Measurements from ENCODE around the gene UHRF2. TPM values are rescaled to one million over a fixed set of nuclear protein-coding genes. Genes with fewer than 3 reads are reported as not detected.
"Not testable (repeated sequence)": the region's sequence is repeated elsewhere in the genome, so short reads cannot be mapped to it uniquely, and the experiment has no call there.

Gene UHRF2
- total RNA-seq, 2 experiments from 2014 or later = 59.3 to 68.6 TPM

DNA sequence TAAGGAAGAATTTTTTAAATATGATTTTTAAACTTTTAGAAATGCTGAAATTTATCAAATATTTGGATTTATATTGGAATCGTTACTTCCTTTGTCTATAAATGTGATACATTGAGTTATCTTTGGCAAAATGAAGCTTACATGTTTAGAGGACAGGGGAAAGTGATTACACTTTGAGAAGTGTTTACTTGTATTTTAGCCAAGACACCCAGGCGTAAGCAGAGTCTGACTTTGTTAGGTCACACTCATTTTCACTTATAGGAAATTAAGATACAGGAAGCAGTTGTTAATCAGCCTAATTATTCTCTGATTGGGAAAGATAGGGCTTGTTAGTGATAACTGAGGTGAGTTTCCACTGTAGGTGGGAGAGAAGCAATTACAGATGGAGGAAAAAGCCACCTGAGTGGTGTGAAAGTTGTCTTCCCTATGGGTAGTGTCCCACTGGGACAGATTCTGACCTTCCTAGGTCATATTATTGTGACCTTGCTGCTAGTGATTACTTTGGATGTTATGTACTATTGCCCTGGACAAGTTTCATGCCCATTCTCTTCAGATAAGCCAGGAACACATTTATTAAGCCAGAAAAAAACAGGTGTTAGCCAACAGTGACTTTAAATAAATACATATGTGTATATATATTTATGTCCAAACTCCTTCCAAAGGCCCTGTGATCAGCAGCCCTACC is 88.7 kb downstream of the UHRF2 start:
- no peak overlapping the region for H3K4me3 Mint-ChIP-seq
- CTCF ChIA-PET = no interaction called here
- no peaks in the 10 kb centered on the region for H3K4me1 Mint-ChIP-seq (ENCODE audit: low read depth)
- H3K36me3 Mint-ChIP-seq (ENCODE audit: low read depth) = peaks cover 59% of the 10 kb centered on the region
- no peaks in the 10 kb centered on the region for H3K27me3 Mint-ChIP-seq (ENCODE audit: low read depth)
- no peak for DNase-seq
- POLR2A ChIA-PET = no interaction called here
- no peak for ATAC-seq
- H3K27ac Mint-ChIP-seq = no peak overlapping the region
- H3K9me3 Mint-ChIP-seq (ENCODE audit: insufficient read depth) = no peaks in the 10 kb centered on the region

DNA sequence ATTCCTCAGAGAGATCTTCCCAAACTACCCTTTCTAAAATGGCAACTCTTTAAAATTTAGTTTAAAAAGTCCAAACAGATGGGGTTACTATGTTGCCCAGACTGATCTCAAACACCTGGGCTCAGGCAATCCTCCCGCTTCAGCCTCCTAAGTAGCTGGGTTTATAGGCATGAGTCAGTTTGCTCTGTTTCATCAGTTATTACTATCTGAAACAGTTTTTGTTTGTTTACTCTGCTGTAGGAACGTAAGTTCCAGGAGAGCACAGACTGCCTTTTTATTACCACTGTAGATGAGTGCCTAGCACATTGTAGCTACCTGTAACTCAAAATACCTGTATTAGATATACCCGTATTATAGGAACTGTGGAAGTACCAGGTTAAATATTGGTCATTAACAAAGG is 89.4 kb downstream of the UHRF2 start:
- no peak overlapping the region for H3K4me3 Mint-ChIP-seq
- ChIA-PET POLR2A (no interaction called here), CTCF (no interaction called here)
- no peak for ATAC-seq
- no peak for DNase-seq
- H3K27me3 Mint-ChIP-seq (ENCODE audit: low read depth) = no peaks in the 10 kb centered on the region
- no peak overlapping the region for H3K27ac Mint-ChIP-seq
- H3K36me3 Mint-ChIP-seq (ENCODE audit: low read depth) = peaks cover 59% of the 10 kb centered on the region
- H3K9me3 Mint-ChIP-seq (ENCODE audit: insufficient read depth) = no peaks in the 10 kb centered on the region
- no peaks in the 10 kb centered on the region for H3K4me1 Mint-ChIP-seq (ENCODE audit: low read depth)

DNA sequence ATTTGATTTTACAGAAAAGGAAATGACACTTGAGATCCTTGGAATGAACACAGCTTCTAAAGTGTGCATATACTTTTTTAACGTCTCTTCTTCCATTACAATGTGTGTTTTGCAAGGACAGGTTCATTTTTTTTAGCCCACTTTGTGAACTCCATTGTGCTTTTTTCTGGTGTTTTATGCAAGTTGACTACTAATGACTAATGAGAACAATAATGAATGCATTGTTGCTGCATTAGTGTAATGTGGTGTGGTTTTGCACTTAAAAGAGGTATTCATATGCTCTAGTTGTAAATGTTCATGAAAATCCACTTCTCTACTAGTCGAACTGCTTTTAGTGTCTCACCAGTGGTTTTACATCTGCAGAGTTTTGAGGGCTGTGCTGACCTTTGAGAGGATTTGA is 93.6 kb downstream of the UHRF2 start:
- DNase-seq (no peak), ATAC-seq (no peak)
- Mint-ChIP-seq H3K27ac (no peak overlapping the region), H3K4me1 (ENCODE audit: low read depth) (peaks cover 4% of the 10 kb centered on the region), H3K27me3 (ENCODE audit: low read depth) (no peaks in the 10 kb centered on the region), H3K36me3 (ENCODE audit: low read depth) (peaks cover 62% of the 10 kb centered on the region), H3K4me3 (no peak overlapping the region), H3K9me3 (ENCODE audit: insufficient read depth) (no peaks in the 10 kb centered on the region)
- CTCF ChIA-PET = no interaction called here
- POLR2A ChIA-PET = no interaction called here

DNA sequence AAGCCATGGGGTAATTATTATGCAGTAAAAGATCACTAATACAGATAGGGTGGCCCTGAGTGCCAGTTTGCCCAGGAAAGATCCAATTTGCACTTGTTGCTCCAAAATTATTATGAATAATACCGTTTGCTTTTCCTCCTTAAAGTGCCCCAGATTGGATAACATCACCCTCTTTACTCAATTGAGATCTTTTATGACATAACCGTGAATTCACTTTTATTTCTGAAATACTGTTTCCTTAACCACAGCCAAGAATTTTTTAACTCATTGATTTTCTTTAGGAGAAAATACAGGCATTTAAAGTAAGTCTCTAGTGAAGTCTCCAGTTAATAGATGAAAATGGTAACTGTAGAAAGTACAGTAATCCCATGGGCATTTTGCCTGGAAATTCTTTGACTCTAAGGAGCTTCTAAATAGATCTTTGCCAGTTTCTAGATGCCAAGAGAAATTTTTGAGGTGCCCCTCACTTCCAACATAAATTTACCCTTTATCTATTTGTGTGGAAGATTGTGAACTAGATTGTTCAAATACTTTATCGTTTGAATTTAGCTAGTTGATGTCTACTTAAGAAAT is 99.2 kb downstream of the UHRF2 start:
- Mint-ChIP-seq H3K36me3 (ENCODE audit: low read depth) (peaks cover 26% of the 10 kb centered on the region), H3K4me3 (no peak overlapping the region), H3K27ac (no peak overlapping the region), H3K27me3 (ENCODE audit: low read depth) (no peaks in the 10 kb centered on the region), H3K4me1 (ENCODE audit: low read depth) (peaks cover 4% of the 10 kb centered on the region), H3K9me3 (ENCODE audit: insufficient read depth) (no peaks in the 10 kb centered on the region)
- ChIA-PET CTCF (no interaction called here), POLR2A (no interaction called here)
- no peak for ATAC-seq
- DNase-seq = no peak

DNA sequence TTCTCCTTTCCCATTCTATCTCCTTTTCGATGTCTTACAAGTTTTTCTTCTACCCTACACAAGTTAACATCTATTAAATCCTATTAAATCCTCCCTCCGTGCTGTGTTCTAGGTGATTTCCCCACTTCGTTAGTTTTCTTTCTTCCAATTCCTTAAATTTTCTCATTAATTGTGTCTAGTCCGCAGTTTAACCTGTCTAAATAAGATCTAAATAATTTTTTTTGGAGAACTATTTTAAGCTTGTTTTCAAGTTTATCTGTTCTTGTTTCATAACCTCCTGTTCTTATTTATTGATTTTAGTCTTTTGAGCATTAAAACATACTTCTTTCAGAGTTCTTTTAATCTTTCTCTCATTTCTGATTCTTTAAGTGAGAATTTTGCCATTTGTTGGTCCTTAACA is 109.3 kb downstream of the UHRF2 start:
- Mint-ChIP-seq H3K4me1 (ENCODE audit: low read depth) (no peaks in the 10 kb centered on the region), H3K4me3 (no peak overlapping the region), H3K27me3 (ENCODE audit: low read depth) (no peaks in the 10 kb centered on the region), H3K9me3 (ENCODE audit: insufficient read depth) (peaks cover 6% of the 10 kb centered on the region), H3K27ac (no peak overlapping the region), H3K36me3 (ENCODE audit: low read depth) (peaks cover 27% of the 10 kb centered on the region)
- DNase-seq = no peak
- ChIA-PET CTCF (no interaction called here), POLR2A (no interaction called here)
- no peak for ATAC-seq

DNA sequence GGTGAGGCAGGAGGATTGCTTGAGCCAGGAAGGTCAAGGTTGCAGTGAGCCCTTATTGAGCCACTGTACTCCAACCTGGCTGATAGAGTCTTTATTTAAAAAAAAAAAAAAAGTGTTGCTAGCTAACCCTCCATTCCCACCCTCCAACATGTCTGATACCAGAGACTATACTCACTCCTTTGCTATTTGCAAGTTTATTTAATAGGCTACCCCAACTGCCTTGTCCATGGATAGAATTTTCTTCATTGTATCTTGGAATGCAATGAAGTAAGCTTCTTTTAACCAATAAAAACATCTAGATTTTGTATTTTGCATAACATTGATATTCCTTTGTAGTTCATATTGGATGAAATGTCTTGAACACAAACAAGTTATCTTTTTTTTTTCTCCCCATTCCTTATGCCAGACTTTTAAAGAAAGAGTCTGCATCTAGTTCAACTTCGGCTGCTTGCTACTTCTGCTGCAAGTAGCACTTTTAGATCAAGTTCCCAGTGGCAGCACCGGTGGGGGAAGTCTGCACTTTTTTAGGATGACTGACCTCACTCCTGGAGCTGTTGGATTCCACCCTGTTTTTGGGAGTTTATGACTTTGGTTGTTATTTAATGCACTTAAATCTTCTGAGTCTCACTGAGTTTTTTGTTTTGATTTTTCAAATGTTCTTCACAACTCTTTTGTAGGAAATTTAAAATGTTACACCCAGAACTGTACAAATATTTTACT is 112.5 kb downstream of the UHRF2 start:
- POLR2A ChIA-PET = interaction anchor here (1.7 kb wide), 1 partner anchor 113 kb away, joined by 4 read pairs; the partner anchor contains the start of gene UHRF2
- peaks cover 6% of the 10 kb centered on the region for H3K9me3 Mint-ChIP-seq (ENCODE audit: insufficient read depth)

DNA sequence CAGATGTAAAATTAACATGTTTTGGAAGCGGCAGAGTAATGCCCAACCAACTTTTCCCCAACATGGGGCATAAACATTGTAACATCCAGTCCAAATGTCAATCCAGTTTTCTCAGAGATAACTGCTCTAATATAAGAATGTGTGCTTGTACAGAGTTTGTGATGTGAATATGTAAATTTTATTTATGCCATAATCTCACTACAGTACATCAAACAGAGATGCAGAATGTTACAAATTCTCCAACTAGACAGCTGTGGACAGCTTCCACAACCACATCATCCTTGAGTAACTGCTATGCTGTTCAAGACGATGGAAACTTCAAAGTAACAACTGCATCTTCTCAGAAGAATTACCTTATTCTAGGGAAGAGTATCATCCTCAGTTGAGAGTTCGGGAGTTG is 122.6 kb downstream of the UHRF2 start:
- Mint-ChIP-seq H3K27ac (no peak overlapping the region), H3K27me3 (ENCODE audit: low read depth) (no peaks in the 10 kb centered on the region), H3K9me3 (ENCODE audit: insufficient read depth) (no peaks in the 10 kb centered on the region), H3K4me3 (no peak overlapping the region), H3K36me3 (ENCODE audit: low read depth) (no peaks in the 10 kb centered on the region), H3K4me1 (ENCODE audit: low read depth) (no peaks in the 10 kb centered on the region)
- DNase-seq = no peak
- ATAC-seq = no peak
- POLR2A ChIA-PET = no interaction called here
- CTCF ChIA-PET = no interaction called here

More for the DNA sequence above, 112.5 kb downstream of the UHRF2 start:
- no peak for DNase-seq
- H3K27ac Mint-ChIP-seq = no peak overlapping the region
- H3K27me3 Mint-ChIP-seq (ENCODE audit: low read depth) = no peaks in the 10 kb centered on the region
- CTCF ChIA-PET = interaction anchor here (0.7 kb wide), 1 partner anchor 110 kb away, joined by 3 read pairs; no protein-coding TSS in a partner anchor
- H3K36me3 Mint-ChIP-seq (ENCODE audit: low read depth) = peaks cover 18% of the 10 kb centered on the region
- ATAC-seq = no peak
- no peak overlapping the region for H3K4me3 Mint-ChIP-seq
- no peaks in the 10 kb centered on the region for H3K4me1 Mint-ChIP-seq (ENCODE audit: low read depth)

DNA sequence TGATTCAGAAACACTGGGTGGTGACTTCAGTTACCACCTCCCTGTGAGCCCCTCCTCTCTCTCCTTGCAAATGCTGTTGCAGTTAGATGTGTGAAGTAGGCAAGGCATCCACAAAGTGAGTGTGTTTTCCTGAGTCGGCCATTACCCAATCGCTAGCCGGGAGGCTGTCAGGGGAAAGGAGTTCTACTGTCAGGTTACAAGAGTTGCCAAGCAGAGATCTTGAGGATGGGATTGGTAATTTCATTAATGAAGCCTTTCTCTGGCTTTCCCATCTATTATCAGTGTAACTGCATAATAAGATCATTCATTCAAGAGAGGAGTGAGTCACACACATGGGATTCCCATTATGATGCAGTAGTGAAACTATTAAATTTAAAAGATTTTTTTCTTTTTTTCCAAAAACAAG is 125.7 kb downstream of the UHRF2 start:
- CTCF ChIA-PET = no interaction called here
- DNase-seq (no peak), ATAC-seq (no peak)
- no peaks in the 10 kb centered on the region for H3K9me3 Mint-ChIP-seq (ENCODE audit: insufficient read depth)
- peaks cover 3% of the 10 kb centered on the region for H3K27me3 Mint-ChIP-seq (ENCODE audit: low read depth)
- POLR2A ChIA-PET = interaction anchor here (0.6 kb wide), 1 partner anchor 110 kb away, joined by 3 read pairs; no protein-coding TSS in a partner anchor
- H3K4me3 Mint-ChIP-seq = no peak overlapping the region
- H3K4me1 Mint-ChIP-seq (ENCODE audit: low read depth) = no peaks in the 10 kb centered on the region
- H3K36me3 Mint-ChIP-seq (ENCODE audit: low read depth) = no peaks in the 10 kb centered on the region
- H3K27ac Mint-ChIP-seq = no peak overlapping the region

GRCh38 chr9:6542617-6543016 is 129.6 kb downstream of the UHRF2 start:
- H3K27me3 Mint-ChIP-seq (ENCODE audit: low read depth); DNase-seq; H3K4me3 Mint-ChIP-seq; POLR2A ChIA-PET; H3K9me3 Mint-ChIP-seq (ENCODE audit: insufficient read depth); ATAC-seq; H3K4me1 Mint-ChIP-seq (ENCODE audit: low read depth); H3K27ac Mint-ChIP-seq; H3K36me3 Mint-ChIP-seq (ENCODE audit: low read depth); CTCF ChIA-PET: not testable (repeated sequence)

DNA sequence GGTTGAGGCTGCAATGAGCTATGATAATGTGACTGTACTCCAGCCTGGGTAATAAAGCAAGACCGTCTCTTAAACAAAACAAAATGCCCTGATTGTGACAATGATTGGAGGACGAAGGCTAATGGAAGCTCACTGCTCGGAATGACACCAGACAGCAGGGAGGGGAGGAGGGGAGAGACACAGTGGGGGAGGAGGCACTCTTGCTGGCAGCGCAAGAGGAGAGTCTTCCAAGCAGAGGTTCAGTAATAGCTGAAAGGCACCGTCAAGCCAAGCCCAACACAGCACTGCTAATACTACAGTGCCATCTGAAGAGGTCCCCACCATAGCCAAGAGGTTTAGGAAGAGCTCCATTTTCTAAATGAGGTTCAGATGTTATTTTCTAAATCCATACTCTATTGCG is 130.2 kb downstream of the UHRF2 start:
- ATAC-seq (no peak), DNase-seq (no peak)
- Mint-ChIP-seq H3K36me3 (ENCODE audit: low read depth) (no peaks in the 10 kb centered on the region), H3K4me1 (ENCODE audit: low read depth) (no peaks in the 10 kb centered on the region), H3K27me3 (ENCODE audit: low read depth) (peaks cover 3% of the 10 kb centered on the region), H3K9me3 (ENCODE audit: insufficient read depth) (no peaks in the 10 kb centered on the region), H3K4me3 (no peak overlapping the region), H3K27ac (no peak overlapping the region)
- CTCF ChIA-PET = interaction anchor here (1.6 kb wide), 1 partner anchor 11 kb away, joined by 3 read pairs; no protein-coding TSS in a partner anchor
- POLR2A ChIA-PET = no interaction called here

DNA sequence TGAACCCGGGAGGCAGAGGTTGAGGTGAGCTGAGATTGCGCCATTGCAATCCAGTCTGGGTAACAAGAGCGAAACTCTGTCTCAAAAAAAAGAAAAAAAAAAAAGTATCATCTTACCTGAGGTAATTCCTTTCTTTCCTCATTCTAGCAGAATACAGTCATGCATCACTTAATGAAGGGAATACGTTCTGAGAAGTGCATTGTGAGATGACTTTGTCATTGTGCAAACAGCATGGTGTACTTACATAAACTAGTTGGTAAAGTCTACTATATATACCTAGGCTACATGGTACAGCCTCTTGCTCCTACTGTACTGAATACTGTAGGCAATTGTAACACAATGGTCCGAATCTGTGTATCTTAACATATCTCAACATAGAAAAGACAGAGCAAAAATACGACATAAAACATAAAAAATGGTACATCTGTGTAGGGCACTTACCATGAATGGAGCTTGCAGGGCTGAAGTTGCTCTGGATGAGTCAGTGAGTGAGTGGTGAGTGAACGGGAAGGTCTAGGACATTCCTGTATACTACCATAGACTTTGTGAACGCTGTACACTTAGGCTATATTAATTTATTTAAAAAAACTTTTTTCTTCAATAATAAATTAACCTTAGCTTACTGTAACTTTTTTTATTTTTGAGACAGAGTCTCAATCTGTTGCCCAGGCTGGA is 132.2 kb downstream of the UHRF2 start:
- no peak overlapping the region for H3K4me3 Mint-ChIP-seq
- DNase-seq = no peak
- ChIA-PET CTCF (no interaction called here), POLR2A (no interaction called here)
- ATAC-seq = no peak
- H3K9me3 Mint-ChIP-seq (ENCODE audit: insufficient read depth) = no peaks in the 10 kb centered on the region
- H3K36me3 Mint-ChIP-seq (ENCODE audit: low read depth) = no peaks in the 10 kb centered on the region
- no peak overlapping the region for H3K27ac Mint-ChIP-seq
- H3K27me3 Mint-ChIP-seq (ENCODE audit: low read depth) = peaks cover 3% of the 10 kb centered on the region
- H3K4me1 Mint-ChIP-seq (ENCODE audit: low read depth) = no peaks in the 10 kb centered on the region

All from activated CD8-positive, alpha-beta T cell treated with anti-CD3 and anti-CD28 coated beads, Interleukin-2, amount 10 ng/mL, durations not matched to agents 7 days and 5 days (primary cell).